Lung (tissue), 12 donors: ENCODE data around the gene GABRA4. TPM values are rescaled to one million over a fixed set of nuclear protein-coding genes. Genes with fewer than 3 reads are reported as not detected.

Experiments
- ATAC-seq: fragments of 200-7000 bp; cut with Tn5 transposase; one replicate; pipeline ENCODE4 v1.9.1; 2020; ENCODE audit warnings: moderate number of reproducible peaks; ENCODE audit not compliant: insufficient read depth, low FRiP score
- DNase-seq, 3 donors: peaks; one replicate each; pipeline ENCODE4 v3.0.0-alpha.2; 2013 to 2017
- H3K27ac ChIP-seq, 2 donors: one replicate each; pipeline ENCODE4 v1.5.1; 2013; ENCODE audit warnings: mild to moderate bottlenecking in 2 of 2, moderate library complexity in 2 of 2, control low read depth in 1 of 2, inconsistent platforms in 1 of 2, low read depth in 1 of 2, low read length in 1 of 2
- H3K27me3 ChIP-seq, 3 donors: one replicate each; pipeline ENCODE4 v1.5.1; 2013; ENCODE audit warnings: low read length in 2 of 3; ENCODE audit not compliant: control insufficient read depth in 3 of 3, insufficient read depth in 3 of 3
- H3K36me3 ChIP-seq, 4 donors: one replicate each; pipeline ENCODE4 v1.5.1; 2013; ENCODE audit warnings: low read length in 4 of 4, mild to moderate bottlenecking in 1 of 4, moderate library complexity in 1 of 4; ENCODE audit not compliant: control insufficient read depth in 4 of 4, insufficient read depth in 4 of 4
- H3K4me1 ChIP-seq, 5 donors: one replicate each; pipeline ENCODE4 v1.5.1; 2013; ENCODE audit warnings: low read length in 5 of 5, mild to moderate bottlenecking in 2 of 5, moderate library complexity in 1 of 5; ENCODE audit not compliant: control insufficient read depth in 5 of 5, insufficient read depth in 5 of 5
- H3K4me3 ChIP-seq: one replicate; pipeline ENCODE4 v1.5.1; 2013; ENCODE audit warnings: mild to moderate bottlenecking, control low read depth, moderate library complexity
- H3K9ac ChIP-seq, 2 donors: one replicate each; pipeline ENCODE4 v1.5.1; 2013; ENCODE audit warnings: low read length in 2 of 2, control low read depth in 1 of 2; ENCODE audit not compliant: insufficient read depth in 1 of 2
- H3K9me3 ChIP-seq, 4 donors: one replicate each; pipeline ENCODE4 v1.5.1; 2013; ENCODE audit warnings: low read length in 3 of 4, mild to moderate bottlenecking in 1 of 4, moderate library complexity in 1 of 4; ENCODE audit not compliant: control insufficient read depth in 4 of 4, insufficient read depth in 3 of 4
- CTCF ChIP-seq: IDR thresholded peaks from 2 replicates; pipeline ENCODE4 v1.5.1; 2012; ENCODE audit warnings: mild to moderate bottlenecking; ENCODE audit errors: control extremely low read depth, extremely low read depth
- WGBS, 2 donors: extraction: QIAGEN DNeasy Blood & Tissue Kit; methylation state at CpG; one replicate each; pipeline ENCODE4 v1.1.7; 2013; 5-methylcytosine and 5-hydroxymethylcytosine counted together
- polyA plus RNA-seq, 2 donors: library from polyadenylated mRNA; stranded (reverse); fragments of 200-250 nt; gene quantifications; one replicate each; pipeline ENCODE4 v1.2.1, GENCODE V29; 2013
- total RNA-seq, 2 donors: library from RNA; depleted of rRNA in 1 of 2; stranded (reverse); fragments of >200 nt in 1 of 2; gene quantifications; one replicate each; pipeline ENCODE4 v1.2.1, GENCODE V29; 2014 to 2021
- donor health status: control.
- donor health status: control.
- donor health status: Bipolar disorder and iron deficiency.
- donor health status: healthy.
- donor health status: DM: yes; HTN: yes; CAD: no.

The GABRA4 gene
- total and polyA plus RNA-seq, 4 donors = 0.09 TPM; not detected in 3

- DNase-seq = peak in 1 of 3 donors; percentile 40
- Histone ChIP-seq H3K4me3 (no peak overlapping the region), H3K27ac (no peak overlapping the region), H3K9me3 (no peaks in the 10 kb centered on the region), H3K36me3 (no peaks in the 10 kb centered on the region), H3K4me1 (peaks cover 0 to 13% (median 0%) of the 10 kb centered on the region in 5 donors), H3K27me3 (no peaks in the 10 kb centered on the region), H3K9ac (no peak overlapping the region)
- no peak for ATAC-seq
- 75 to 78% methylated on average over 1 of the region's 1 CpG for WGBS, 2 donors
- no peak for TF ChIP-seq CTCF
Observed at GRCh38 chr4:47017494-47017893, 24.1 kb upstream of the GABRA4 start.

- peak in 1 of 3 donors; percentile 55 for DNase-seq
- no peak overlapping the region for H3K4me3 ChIP-seq
- TF ChIP-seq CTCF = no peak
- H3K4me1 ChIP-seq = peaks cover 0 to 13% (median 0%) of the 10 kb centered on the region in 5 donors
- H3K27me3 ChIP-seq = no peaks in the 10 kb centered on the region
- 77 to 88% methylated on average over 4 of the region's 4 CpGs for WGBS, 2 donors
- H3K9me3 ChIP-seq = no peaks in the 10 kb centered on the region
- H3K27ac ChIP-seq = no peak overlapping the region
- no peak for ATAC-seq
- H3K9ac ChIP-seq = no peak overlapping the region
- H3K36me3 ChIP-seq = no peaks in the 10 kb centered on the region
Observed at GRCh38 chr4:47017081-47017480, 23.7 kb upstream of the GABRA4 start.

- DNase-seq = no peak
- no peak overlapping the region for H3K9ac ChIP-seq
- no peak overlapping the region for H3K4me3 ChIP-seq
- no peak for TF ChIP-seq CTCF
- no peak for ATAC-seq
- no peaks in the 10 kb centered on the region for H3K9me3 ChIP-seq
- H3K36me3 ChIP-seq = no peaks in the 10 kb centered on the region
- no peak overlapping the region for H3K27ac ChIP-seq
- peaks cover 0 to 7% (median 5%) of the 10 kb centered on the region in 5 donors for H3K4me1 ChIP-seq
- no peaks in the 10 kb centered on the region for H3K27me3 ChIP-seq
- 86 to 88% methylated on average over 3 of the region's 3 CpGs for WGBS, 2 donors
Observed at GRCh38 chr4:47013373-47013772, 20.0 kb upstream of the GABRA4 start.

- Histone ChIP-seq H3K36me3 (no peaks in the 10 kb centered on the region), H3K4me1 (peaks cover 0 to 7% (median 3%) of the 10 kb centered on the region in 5 donors), H3K27me3 (no peaks in the 10 kb centered on the region), H3K9ac (no peak overlapping the region), H3K27ac (no peak overlapping the region), H3K4me3 (no peak overlapping the region), H3K9me3 (no peaks in the 10 kb centered on the region)
- no peak for TF ChIP-seq CTCF
- DNase-seq = no peak
- ATAC-seq = no peak
Observed at GRCh38 chr4:47012676-47013075, 19.3 kb upstream of the GABRA4 start.
